ENCODE measurements around the gene AKIP1. TPM values are rescaled to one million over a fixed set of nuclear protein-coding genes. Genes with fewer than 3 reads are reported as not detected.

AKIP1 gene
- total RNA-seq, 2 experiments from 2014 or later = 3.2 to 4.1 TPM

DNA sequence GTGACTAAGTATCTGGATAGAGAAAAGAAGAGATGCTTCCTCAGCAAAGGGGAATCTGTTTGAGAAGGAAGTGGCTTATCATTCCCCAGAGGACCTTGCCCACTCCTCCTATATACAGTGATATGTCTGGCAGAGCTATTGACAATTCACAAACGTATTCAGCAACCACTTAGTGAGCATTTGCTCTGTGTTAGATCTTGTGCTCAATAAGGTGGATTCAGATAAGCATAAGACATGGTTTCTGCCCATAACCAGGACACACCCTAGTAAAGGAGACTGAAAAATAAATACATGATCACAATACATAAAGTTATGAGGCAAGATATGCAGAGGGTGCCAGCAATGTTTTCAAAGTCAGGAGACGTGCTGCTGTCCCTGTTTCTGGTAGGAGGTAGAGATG lies 51.9 kb downstream of the AKIP1 start:
- TF ChIP-seq, protein P1, sequence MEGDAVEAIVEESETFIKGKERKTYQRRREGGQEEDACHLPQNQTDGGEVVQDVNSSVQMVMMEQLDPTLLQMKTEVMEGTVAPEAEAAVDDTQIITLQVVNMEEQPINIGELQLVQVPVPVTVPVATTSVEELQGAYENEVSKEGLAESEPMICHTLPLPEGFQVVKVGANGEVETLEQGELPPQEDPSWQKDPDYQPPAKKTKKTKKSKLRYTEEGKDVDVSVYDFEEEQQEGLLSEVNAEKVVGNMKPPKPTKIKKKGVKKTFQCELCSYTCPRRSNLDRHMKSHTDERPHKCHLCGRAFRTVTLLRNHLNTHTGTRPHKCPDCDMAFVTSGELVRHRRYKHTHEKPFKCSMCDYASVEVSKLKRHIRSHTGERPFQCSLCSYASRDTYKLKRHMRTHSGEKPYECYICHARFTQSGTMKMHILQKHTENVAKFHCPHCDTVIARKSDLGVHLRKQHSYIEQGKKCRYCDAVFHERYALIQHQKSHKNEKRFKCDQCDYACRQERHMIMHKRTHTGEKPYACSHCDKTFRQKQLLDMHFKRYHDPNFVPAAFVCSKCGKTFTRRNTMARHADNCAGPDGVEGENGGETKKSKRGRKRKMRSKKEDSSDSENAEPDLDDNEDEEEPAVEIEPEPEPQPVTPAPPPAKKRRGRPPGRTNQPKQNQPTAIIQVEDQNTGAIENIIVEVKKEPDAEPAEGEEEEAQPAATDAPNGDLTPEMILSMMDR (IDR thresholded peaks at IDR 0.05) = no peak
- Histone ChIP-seq H3K9me3 (ENCODE audit: control insufficient read depth in 1 of 2, insufficient read depth in 1 of 2, low read length in 2 of 2) (no peaks in the 10 kb centered on the region), H3K4me1 (ENCODE audit: insufficient read depth, low read length) (peaks cover 28% of the 10 kb centered on the region), H3K27ac (ENCODE audit: low read depth in 1 of 2, low read length in 2 of 2) (peak overlapping the region in 1 of 2 donors; percentile 96), H3K27me3 (ENCODE audit: control insufficient read depth in 1 of 2, insufficient read depth in 2 of 2, low read length in 2 of 2) (no peaks in the 10 kb centered on the region), H3K36me3 (ENCODE audit: insufficient read depth, low read length) (peaks cover 13% of the 10 kb centered on the region), H3K4me3 (ENCODE audit: low read length) (peak overlapping the region; percentile 98)
- peak overlapping the region; percentile 97 for H3K27ac Mint-ChIP-seq
- ChIA-PET CTCF (no interaction called here), POLR2A (interaction anchor here (1.1 to 2.6 kb wide), 7 partner anchors 40 to 611 kb away, joined by 3 to 18 read pairs (median 13); partner anchors contain the start of genes NRIP3, RPL27A, TRIM66 and WEE1)
- no peaks in the 10 kb centered on the region for H3K9me3 Mint-ChIP-seq
- peaks cover 28% of the 10 kb centered on the region for H3K36me3 Mint-ChIP-seq (ENCODE audit: low read depth)
- no peaks in the 10 kb centered on the region for H3K27me3 Mint-ChIP-seq
- peaks cover 38% of the 10 kb centered on the region for H3K4me1 Mint-ChIP-seq (ENCODE audit: low read depth)
- DNase-seq = peak in 1 of 14 experiments; percentile 7
- peak overlapping the region; percentile 97 for H3K4me3 Mint-ChIP-seq
- intact Hi-C loops (cut with DNase I, micrococcal nuclease) = loop anchor here in 1 of 2 experiments (2.0 to 10.0 kb wide), 6 partner anchors 52 to 1342 kb away; partner anchors contain the start of genes ADM, AKIP1, RPL27A and TRIM66
- ATAC-seq (ENCODE audit: poor library complexity) = no peak

DNA sequence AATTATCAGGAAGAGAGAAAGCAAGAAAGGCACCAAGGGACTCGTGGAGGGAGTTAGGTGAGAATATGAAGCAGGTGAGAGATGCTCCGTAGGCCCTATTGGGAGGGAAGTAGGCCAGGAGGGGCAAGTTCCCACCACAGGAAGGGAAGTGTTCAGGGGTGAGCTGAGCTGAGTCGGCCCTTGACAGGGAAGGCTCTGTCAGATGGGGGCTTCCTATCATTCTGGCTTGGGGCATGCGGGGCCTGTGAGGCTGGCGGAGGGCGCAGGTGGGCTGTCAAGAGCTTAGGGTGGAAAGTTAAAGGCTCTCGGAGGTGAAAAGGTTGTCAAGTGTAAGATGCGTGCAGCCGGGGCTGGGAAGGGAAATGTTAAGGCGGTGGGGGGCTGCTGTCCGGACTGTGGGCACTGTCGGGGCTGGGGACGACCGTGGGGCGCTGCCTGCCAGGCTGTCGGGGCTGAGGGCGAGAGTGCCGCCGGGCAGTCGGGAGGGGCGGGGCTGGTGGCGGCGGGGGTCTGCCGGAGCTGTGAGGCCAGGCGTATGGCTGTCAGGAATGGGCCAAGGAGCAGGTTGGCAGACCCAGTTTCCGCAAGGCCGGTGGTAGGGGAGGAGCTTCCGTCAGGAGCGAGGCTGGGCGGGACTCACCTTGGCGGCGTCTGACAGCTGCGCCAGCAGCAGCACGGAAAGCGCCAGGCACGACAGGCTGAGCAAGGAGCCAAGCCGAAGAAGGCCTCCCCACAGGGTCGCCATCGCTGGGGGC lies 52.8 kb downstream of the AKIP1 start:
- Mint-ChIP-seq H3K4me3 (peak overlapping the region; percentile 97), H3K9me3 (no peaks in the 10 kb centered on the region), H3K4me1 (ENCODE audit: low read depth) (peaks cover 38% of the 10 kb centered on the region), H3K27ac (peak overlapping the region; percentile 97), H3K27me3 (no peaks in the 10 kb centered on the region), H3K36me3 (ENCODE audit: low read depth) (peaks cover 27% of the 10 kb centered on the region)
- no peaks in the 10 kb centered on the region for H3K27me3 ChIP-seq (ENCODE audit: control insufficient read depth in 1 of 2, insufficient read depth in 2 of 2, low read length in 2 of 2)
- ATAC-seq (ENCODE audit: poor library complexity) = peak; percentile 83
- peaks cover 12% of the 10 kb centered on the region for H3K36me3 ChIP-seq (ENCODE audit: insufficient read depth, low read length)
- intact Hi-C loops (cut with DNase I, micrococcal nuclease) = loop anchor here in 1 of 2 experiments (2.0 to 10.0 kb wide), 6 partner anchors 53 to 1341 kb away; partner anchors contain the start of genes ADM, AKIP1, RPL27A and TRIM66
- H3K9me3 ChIP-seq (ENCODE audit: control insufficient read depth in 1 of 2, insufficient read depth in 1 of 2, low read length in 2 of 2) = no peaks in the 10 kb centered on the region
- TF ChIP-seq, protein P1 (IDR thresholded peaks at IDR 0.05) = no peak
- POLR2A ChIA-PET = interaction anchor here (0.7 to 2.6 kb wide), 18 partner anchors 9 to 1894 kb away, joined by 3 to 18 read pairs (median 5); partner anchors contain the start of genes AKIP1, ASCL3, NRIP3 and RPL27A
- peak; percentile 62 to 88 (median 72) for DNase-seq
- CTCF ChIA-PET = interaction anchor here (0.6 to 1.3 kb wide), 3 partner anchors 49 to 281 kb away, joined by 3 read pairs; partner anchors contain the start of gene RPL27A
- H3K27ac ChIP-seq (ENCODE audit: low read depth in 1 of 2, low read length in 2 of 2) = peak overlapping the region; percentile 91 to 96
- H3K4me1 ChIP-seq (ENCODE audit: insufficient read depth, low read length) = peaks cover 28% of the 10 kb centered on the region
- H3K4me3 ChIP-seq (ENCODE audit: low read length) = peak overlapping the region; percentile 98
